ENCODE data around the gene AP2A1.

Gene AP2A1

DNA sequence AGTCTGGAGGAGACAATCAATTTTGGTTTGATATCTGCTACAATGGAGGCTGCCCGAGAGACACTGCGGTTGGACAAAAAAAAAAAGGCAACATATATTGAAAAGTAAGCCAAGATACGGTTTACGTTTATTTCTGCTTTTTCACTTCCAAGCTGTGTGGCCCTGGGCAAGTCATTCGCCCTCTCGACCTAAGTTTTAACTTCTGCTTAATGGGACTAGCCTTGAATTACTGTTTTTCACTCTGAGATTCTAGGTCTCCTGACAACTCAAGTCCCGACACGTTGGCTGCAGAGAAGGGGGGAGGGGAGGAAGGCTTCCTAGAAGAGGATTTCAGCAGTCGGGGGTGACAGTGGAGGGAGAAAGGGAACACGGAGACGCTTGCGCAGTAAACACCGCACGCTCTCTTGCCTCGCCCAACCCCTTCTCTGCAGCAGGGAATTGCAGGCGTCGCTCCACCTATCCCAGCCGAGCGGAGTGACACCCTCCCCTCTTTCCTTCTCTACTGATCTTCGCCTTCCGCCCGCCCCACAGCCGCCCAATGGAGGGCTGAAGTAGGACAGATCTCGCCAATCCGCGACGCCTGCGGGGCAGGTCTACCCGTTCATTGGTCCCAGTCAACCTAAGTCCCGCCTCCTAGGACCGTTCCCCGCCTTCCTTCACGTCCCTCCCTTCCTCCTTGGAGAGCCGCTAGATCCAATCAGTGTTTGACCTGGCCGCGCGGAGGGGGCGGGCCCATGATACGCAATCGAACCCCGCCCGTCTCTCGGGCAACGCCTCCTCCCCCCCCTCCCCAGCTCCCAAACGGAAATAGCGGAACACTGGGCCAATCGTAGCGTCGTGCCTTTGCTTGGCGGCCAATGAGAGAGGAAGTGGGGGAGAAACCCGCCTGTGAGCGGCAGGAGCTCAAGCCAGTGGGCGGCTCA is 533 bp upstream of the AP2A1 start:
- peak; percentile 98 for DNase-seq

DNA sequence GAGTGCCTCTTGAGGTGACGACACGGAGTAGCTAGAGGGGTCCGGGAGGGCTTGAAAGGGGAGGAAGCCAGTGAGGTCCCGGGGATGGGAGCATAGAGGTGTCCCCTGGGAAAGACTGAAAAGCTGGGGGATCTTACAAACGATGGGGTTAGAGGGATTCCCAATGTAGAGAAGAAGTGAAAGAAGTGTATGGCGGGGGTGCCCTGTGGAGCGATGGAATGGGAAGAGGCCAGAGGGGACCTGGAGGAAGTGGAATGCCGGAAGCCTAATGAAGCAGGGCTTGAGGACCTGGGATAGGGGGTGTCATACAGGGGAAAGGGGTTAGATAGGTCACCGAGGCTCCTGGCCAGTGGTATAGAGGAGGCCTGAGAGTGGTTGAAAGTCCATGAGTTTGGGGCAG is 580 bp downstream of the AP2A1 start:
- DNase-seq: no peak

DNA sequence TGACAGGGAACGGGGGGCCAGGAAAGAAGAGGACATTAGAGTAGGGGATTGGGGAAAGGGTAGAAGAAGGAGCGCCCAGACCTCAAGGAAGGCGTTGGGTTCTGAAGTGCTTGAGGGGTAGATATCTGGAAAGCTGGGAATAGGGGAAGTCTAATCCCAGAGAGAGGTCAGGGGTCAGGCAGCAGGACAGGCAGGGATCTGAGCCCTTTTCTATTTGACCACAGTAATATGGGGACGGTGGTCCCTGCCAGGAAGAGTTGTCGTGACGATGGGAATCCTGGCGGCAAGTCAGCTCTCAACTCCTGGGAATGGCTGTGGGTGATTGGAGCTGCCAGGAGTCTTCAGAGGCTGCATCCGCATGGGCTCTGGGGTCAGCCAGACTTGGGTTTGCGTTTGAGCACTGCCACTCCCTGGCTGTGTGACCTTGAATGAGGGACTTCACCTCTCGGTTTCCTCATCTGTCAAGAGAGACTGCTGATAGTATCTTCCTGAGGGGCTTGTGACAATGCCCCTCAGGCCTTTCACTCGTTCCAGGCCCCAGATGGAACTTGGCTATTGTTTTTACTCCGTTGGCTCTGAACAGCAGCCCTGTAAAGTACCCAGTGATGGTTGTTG is 1.3 kb downstream of the AP2A1 start:
- DNase-seq: no peak

DNA sequence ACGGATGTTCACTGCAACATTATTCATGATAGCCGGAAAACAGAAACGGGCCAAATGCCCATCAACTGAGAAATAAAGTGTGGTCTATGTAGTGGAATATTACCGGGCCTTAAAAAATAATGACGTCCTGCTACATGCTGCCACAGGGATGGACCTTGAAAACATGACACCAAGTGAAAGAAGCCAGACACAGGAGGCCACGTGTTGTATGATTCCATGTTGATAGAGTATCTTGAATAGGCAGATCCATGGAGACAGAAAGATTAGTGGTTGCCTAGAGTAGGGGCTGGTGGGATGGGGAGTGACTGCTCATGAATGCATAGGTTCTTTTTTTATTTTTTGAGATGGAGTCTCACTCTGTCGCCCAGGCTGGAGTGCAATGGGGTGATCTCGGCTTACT is 3.7 kb downstream of the AP2A1 start:
- no peak for DNase-seq

DNA sequence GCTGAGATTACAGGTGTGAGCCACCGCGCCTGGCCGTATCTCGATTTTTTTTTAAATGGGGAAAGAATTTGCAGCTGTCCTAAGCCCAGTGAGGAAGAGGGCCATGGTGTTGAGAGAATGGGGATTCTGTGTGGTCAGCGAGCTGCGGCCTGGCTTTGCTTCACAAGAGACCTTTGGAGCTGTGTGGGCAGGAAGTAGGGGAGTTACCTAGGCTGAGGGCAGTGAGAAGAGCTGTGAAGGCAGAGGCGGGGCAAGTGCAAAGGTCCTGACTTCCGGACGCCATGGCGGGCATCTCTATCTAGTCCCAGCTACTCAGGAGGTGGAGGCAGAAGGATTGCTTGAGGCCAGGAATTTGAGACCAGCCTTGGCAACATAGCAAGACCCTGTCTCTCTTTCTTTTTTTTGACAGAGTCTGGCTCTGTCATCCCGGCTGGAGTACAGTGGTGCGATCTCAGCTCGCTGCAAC is 4.9 kb downstream of the AP2A1 start:
- DNase-seq: no peak

DNA sequence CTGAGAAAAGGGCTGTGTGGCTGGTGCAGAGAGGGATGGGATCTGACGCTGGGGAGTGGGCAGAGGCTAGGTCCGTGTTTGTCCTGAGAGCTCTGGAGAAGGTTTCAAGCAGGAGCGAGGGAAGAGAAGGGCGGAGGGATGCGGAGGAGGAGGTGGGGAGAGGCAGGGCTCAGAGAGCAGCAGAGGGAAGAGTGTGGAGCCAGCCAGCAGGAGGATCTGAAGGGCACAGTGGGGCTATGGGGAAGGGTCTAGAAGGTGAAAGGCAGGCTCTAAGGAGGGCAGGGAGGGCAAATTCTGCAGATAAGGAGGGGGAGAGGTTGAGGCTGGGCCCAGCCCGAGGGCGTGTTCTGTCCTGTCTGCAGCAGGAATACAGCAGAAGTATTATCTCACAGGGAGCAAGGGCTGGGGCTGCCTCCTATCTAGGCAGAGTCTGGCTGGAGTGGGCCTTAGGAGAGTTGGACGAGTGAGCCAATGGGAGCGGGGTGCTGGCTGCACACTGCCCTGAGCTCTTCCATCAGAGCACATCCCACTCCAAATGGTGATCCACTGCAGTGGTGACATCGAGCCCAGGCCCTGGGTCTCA is 6.1 kb downstream of the AP2A1 start:
- no peak for DNase-seq

DNA sequence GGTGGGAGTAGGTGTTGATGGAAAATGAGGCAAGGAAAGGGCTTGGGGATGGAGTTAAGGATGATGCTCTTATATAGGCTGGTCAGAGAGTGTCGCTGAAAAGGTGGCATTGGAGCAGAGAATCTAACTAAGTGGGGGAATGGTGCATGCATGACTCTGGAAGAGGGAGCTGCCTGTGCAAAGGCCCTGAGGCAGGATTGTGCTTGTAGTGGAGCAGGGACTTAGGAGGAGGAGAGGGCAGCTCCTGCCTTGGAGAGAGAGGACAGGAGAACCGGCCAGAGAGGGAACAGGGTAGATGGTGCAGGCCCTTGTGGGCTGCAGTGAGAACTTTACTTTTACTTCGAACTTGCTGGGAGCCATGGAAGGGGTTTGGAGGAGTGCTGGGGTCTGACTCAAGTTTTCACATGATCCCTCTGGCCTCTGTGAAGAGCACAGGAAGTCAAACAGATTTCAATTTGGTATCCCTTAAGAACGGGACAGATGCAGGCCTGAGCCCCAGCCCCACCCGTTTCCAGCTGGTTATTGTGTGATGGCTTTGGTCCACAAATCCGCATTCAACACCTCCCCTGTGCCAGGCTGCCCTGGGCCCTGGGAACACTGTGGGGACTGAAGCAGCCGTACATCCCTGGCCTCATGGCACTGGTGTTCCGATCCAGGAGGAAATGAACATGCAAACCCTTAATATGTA is 7.0 kb downstream of the AP2A1 start:
- no peak for DNase-seq

DNA sequence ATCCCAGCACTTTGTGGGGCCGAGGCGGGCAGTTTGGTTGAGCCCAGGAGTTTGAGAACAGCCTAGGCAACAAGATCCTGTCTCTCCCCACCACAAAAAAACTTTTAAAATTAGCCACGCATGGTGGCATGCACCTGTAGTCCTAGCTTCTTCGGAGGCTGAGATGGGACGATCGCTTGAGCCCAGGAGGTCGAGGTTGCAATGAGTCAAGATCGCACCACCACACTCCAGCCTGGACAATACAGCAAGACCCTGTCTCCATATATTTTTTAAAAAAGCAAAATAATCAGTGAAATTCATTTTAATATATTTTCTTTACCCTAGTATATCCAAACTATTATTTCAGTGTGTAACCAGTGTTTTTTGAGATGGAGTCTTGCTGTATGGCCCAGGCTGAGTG is 8.2 kb downstream of the AP2A1 start:
- no peak for DNase-seq

DNA sequence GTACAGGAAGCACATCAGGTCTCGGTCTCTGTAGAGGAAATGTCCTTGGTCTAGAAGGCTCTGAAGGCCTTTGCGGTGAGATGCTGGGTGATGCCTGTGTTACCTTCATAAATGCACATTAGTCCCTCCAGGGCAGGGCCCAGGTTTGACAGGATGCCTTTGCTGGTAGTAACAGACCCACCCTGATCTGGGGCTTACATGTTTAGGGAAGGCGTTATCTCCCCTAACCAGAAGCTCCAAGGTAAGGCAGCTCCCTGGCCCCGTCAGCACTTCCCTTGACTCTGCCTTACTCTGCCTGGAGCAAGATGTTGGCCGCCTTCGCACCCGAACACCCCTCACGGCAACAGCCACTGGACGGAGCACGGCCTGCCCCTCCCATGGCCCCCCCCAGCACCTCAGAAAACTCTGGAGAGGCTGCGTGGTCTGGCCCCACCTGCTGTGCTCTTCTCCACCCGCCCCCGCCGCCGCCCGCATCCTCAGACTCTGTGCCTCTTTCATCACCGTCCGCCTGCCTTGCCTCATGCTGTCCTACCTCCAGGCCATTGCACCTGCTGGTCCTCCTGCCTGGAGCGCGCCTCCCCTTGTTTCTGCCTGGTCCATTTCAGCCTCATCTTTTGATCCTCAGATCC is 9.1 kb downstream of the AP2A1 start:
- DNase-seq: no peak

DNA sequence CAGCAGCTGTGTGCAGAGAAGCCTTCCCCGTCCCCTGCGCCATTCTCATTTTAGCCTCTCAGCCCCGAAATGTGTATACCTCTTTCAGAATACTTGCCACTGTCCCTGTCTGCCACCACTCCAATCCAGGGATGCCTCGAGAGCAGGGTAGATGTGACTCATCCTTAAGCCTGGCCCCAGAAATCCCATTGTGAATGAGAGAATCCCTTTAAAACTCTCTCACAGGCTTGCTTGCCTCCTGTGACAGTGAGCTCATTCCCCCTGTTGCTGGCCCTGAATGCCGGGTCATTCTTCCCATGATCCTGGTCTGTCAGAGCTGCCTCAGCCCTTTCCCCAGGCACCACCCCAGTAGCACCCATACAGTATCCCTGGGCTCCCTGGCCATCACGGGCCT is 9.6 kb downstream of the AP2A1 start:
- DNase-seq: no peak

DNA sequence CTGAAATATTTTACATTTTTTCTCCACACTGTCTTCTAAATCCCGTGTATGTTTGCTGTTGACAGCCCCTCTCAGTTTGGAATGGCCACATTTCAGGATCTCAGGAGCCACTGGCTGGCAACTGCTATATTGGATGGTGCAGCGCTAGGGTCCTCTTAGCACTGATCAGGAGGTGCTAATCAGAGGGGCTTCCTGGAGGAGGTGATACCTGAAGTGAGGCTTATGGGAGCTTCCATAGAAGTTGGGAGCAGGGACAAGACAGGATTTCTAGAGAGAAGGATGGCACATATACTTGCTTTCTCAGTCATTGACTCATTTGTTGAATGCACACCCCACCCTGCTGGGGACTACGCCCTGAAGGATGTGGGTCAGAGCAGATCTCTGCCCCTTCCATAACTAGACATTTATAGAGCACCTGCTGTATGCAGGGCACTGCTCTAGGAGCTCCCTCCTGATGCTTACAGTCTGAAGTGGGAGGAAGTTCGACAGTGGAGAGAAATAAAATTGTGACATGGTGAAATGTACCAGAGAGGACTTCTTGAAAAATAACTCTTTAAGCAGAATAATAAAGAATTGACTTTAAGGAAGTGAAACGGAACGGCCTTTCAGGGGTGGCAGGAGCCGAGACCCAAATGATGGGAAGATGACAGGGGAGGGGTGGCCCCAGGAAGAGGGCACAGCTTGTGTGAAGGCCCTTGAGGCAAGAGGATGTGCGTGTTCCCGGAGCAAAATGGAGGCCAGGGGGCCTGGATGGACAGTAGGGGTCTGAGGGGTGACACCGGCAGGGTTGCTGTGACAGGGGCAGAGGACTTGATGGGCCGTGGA is 13.1 kb downstream of the AP2A1 start:
- DNase-seq: no peak

DNA sequence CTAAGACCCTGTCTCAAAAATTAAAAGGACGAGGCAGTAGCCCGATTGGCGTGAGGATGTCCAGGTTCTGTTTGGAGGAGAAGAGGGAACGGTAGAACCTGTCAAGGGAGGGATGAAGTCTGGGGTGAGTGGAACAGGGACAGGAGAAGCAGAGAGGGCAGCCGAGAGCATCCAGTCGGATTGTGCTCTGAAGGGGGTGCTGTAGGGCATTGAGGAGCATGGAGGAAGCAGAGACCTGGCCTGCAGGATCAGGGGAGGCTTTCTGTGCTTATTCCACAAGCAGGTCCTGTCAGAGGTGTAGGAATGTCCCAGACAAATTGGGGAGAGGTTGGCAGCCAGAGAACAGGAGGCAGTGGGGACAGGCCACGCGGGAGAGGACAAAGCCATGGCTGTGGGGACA is 14.1 kb downstream of the AP2A1 start:
- no peak for DNase-seq

DNA sequence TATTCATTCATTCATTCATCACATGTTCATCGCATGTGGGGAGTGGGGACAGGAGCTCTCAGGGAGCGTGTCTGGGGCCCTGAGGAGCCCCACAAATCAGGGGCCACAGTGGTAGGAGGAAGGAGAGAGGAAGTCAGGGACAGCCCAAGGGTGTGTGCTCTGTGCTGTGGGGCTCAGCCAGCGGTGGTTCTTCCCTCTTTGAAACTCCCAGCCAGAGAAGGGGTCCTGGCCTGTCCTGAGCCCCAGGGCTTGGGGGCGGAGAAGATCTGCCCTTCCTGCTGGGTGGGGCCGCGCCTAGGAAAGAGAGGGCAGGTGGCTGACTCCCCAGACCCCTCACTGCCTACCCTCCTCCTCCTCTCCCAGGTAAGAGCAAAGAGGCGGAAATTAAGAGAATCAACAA is 14.6 kb downstream of the AP2A1 start:
- DNase-seq: no peak

DNA sequence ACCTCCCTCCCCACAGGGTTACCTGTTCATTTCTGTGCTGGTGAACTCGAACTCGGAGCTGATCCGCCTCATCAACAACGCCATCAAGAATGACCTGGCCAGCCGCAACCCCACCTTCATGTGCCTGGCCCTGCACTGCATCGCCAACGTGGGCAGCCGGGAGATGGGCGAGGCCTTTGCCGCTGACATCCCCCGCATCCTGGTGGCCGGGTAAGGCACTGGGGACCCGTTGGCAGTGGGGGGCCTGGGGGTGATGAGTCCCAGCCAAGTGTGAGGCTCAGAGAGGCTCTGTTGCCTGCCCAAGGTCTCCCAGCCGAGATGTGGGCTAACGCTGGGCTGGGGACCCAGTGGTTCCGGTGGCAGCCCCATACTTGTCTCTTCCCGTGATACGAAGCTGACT is 15.7 kb downstream of the AP2A1 start:
- DNase-seq: no peak

DNA sequence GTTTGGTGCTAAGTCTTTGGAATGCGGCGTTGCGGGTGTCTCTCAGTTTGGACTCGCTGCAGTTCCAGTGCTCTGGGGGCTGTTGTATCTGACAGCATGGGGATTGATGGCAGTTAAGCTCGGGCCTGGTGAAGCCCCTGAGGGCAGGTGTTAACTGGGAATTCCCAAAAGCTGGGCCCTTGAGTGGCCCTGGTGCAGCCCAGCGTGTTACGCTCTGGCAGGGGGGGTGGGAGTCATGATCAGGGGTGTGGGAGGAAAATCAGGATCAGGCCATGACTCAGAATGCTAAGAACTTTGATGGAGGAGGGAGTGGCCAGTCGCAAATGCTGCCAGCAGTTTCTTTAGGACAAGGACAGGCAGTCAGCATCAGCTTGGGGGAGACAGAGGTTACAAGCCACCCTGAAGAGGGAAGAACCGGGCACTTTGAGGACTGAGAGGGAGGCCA is 19.6 kb downstream of the AP2A1 start:
- DNase-seq: no peak

DNA sequence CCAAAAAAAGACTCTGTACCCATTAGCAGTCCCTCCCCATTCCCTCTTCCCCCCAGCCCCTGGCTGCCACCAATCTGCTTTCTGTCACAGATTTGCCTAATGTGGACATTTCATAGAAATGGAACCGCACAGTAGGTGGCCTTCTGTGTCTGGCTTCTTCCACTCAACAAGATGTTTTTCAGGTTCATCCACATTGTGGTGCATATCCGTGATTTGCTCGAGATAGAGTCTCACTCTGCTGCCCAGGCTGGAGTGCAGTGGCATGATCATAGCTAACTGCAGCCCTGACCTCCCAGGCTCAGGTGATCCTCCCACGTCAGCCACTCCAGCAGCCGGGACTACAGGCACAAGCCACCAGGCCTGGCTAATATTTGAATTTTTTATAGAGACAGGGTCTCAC is 20.9 kb downstream of the AP2A1 start:
- no peak for DNase-seq

DNA sequence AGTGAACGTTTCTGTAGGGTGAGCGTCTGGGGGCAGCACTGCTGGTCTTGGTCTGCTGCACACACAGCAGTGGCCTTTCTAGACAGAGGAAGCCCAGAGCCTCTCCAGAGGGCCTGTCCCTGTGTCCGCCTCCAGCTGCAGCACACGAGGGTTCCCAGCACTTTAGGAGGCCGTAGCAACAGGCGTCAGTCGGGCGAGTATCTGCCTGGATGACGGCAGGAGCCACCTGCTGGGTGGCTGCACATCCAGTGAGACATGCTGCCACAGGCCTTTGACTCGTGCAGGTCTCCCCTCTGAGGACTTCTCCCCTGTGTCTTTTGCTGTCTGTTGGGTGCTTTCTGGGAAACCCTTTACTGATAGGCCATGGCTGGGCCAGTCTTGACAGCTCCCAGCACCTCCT is 22.1 kb downstream of the AP2A1 start:
- no peak for DNase-seq

DNA sequence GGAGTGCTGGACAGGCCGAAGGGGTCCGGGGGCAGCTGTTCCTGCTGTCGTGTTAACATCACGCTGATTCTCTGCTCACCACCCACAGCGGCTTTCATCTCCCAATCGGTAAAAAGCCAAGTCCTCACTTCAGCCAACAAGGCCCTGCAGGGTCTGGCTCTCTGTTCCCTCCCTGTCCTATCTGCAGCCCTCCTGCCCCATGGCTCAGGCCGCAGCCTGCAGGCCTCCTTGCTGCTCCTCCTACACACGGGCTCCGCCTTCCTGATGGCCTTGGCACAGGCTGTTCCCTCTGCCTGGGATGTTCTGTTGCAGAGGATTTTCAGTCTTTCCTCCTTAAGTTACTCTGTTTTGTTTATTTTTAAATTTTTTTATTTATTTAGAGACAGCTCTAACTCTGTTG is 24.1 kb downstream of the AP2A1 start:
- DNase-seq: no peak

DNA sequence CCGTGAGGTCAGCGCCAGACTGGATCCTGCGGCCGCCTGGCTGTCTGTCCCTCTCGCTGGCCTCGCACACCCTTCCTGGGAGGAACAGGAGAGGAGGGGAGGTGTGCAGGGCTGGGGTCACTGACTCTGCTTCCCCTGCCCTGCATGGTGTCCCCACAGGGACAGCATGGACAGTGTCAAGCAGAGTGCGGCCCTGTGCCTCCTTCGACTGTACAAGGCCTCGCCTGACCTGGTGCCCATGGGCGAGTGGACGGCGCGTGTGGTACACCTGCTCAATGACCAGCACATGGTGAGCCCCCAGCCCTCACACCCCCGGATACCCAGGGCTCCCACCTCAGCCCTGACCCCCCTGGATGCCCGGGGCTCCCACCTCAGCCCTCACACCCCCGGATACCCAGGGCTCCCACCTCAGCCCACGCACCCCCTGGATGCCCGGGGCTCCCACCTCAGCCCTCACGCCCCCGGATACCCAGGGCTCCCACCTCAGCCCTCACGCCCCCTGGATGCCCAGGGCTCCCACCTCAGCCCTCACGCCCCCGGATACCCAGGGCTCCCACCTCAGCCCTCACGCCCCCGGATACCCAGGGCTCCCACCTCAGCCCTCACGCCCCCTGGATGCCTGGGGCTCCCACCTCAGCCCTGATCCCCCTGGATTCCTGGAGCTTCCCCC is 25.1 kb downstream of the AP2A1 start:
- no peak for DNase-seq

DNA sequence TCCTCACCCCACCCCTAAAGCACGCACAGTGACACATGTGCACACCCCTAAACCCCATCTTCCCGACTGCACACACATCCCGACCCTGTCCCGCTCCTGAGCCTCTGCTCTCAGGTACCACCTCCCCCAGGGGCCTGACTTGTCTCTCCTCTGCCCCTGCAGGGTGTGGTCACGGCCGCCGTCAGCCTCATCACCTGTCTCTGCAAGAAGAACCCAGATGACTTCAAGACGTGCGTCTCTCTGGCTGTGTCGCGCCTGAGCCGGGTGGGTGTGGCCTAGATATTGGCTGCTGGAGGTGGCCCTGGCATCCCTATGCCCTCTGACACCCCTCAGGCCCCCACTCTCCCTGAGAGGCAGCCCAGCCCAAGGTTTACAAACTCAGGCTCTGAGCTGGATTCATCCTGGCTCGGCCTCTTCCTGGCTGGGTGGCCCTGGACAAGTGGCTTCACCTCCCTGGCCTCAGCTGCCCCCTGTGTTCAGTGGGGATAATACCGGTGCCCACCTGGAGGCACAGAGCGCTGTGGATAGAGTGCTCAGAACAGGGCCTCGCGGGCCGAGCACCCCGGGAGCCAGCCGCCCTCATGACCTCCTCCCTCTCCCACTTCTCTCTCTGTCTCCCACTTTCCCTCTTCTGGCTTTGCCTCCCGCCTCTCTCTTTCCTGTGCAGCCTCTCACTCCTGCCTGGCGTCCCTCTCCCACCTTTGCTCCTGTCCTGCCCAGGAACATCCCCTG is 26.2 kb downstream of the AP2A1 start:
- DNase-seq: no peak

DNA sequence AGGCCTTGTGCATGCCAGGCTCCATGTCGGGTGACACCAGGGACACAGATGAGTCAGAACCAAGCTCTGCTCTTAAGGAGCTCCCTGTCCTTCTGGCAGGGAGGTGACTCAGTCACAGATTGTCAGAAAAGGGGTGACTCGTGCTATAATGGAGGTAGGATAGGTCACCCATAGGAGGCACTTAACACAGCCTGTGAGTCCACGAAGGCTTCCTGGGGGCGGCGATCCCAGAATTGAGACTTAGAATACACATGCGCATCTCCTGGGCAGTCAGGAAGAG is 26.7 kb downstream of the AP2A1 start:
- DNase-seq: no peak

Measured in activated T-cell treated with anti-CD3 and anti-CD28 coated beads for 4 hours (primary cell).